Astrocyte of the spinal cord (primary cell): ENCODE data around the gene OLFM1.

Experiments
- DNase-seq: peaks from one replicate; pipeline ENCODE4 v3.0.0; 2011; ENCODE audit warnings: low read depth, low spot score
- H3K4me3 ChIP-seq: 2 replicates; pipeline ENCODE4 v1.5.1; 2011; ENCODE audit warnings: low read depth, mild to moderate bottlenecking, low read length, moderate library complexity
- CTCF ChIP-seq: IDR thresholded peaks from 2 replicates; pipeline ENCODE4 v1.5.1; 2012; ENCODE audit warnings: low read depth, mild to moderate bottlenecking, low read length, inconsistent platforms
- in situ Hi-C: cut with HindIII; loops from 2 replicates; pipeline ENCODE4 v1.10.0; 2017; ENCODE audit warnings: low sequenced_read_pairs

Gene OLFM1

GRCh38 chr9:135100241-135100681 lies 12.8 kb downstream of the OLFM1 start:
- H3K4me3 ChIP-seq, result no peak overlapping the region
- in situ Hi-C loops, result no loop called here
- TF ChIP-seq CTCF, result no peak
- no peak for DNase-seq

- in situ Hi-C loops, result no loop called here
- no peak for DNase-seq
- no peak overlapping the region for H3K4me3 ChIP-seq
- no peak for TF ChIP-seq CTCF
Observed at GRCh38 chr9:135100725-135101410, 13.4 kb downstream of the OLFM1 start.

GRCh38 chr9:135101486-135101885 lies 14.0 kb downstream of the OLFM1 start:
- in situ Hi-C loops, result no loop called here
- no peak overlapping the region for H3K4me3 ChIP-seq
- no peak for DNase-seq
- no peak for TF ChIP-seq CTCF

- in situ Hi-C loops, result no loop called here
- no peak for TF ChIP-seq CTCF
- no peak overlapping the region for H3K4me3 ChIP-seq
- DNase-seq, result no peak
Observed at GRCh38 chr9:135101926-135102325, 14.5 kb downstream of the OLFM1 start.

- TF ChIP-seq CTCF, result no peak
- no peak overlapping the region for H3K4me3 ChIP-seq
- DNase-seq, result no peak
- in situ Hi-C loops, result no loop called here
Observed at GRCh38 chr9:135102331-135102730, 14.9 kb downstream of the OLFM1 start.

- H3K4me3 ChIP-seq, result no peak overlapping the region
- DNase-seq, result no peak
- TF ChIP-seq CTCF, result no peak
- in situ Hi-C loops, result no loop called here
Observed at GRCh38 chr9:135103001-135103446, 15.6 kb downstream of the OLFM1 start.
